ENCODE measurements around the gene NAT14.

Gene NAT14

GRCh38 chr19:55451965-55452748 lies 32.8 kb upstream of the NAT14 start:
- H3K36me3 ChIP-seq (ENCODE audit: control insufficient read depth, insufficient read depth, low read length): peaks cover 5% of the 10 kb centered on the region
- no peak for TF ChIP-seq CTCF (IDR thresholded peaks at IDR 0.05; ENCODE audit: insufficient read depth, low read length, poor library complexity, severe bottlenecking)
- DNase-seq (ENCODE audit: extremely low read depth, insufficient read length): no peak
- no peaks in the 10 kb centered on the region; the same call in 1 of the 2 replicates for H3K27me3 ChIP-seq (replicated peaks; ENCODE audit: control insufficient read depth, insufficient read depth, low read length)
- H3K4me3 ChIP-seq (replicated peaks; ENCODE audit: low read depth, low read length): no peak overlapping the region

- no peak for TF ChIP-seq CTCF (IDR thresholded peaks at IDR 0.05; ENCODE audit: insufficient read depth, low read length, poor library complexity, severe bottlenecking)
- peak; percentile 58 for DNase-seq (ENCODE audit: extremely low read depth, insufficient read length)
- Histone ChIP-seq H3K4me3 (replicated peaks; ENCODE audit: low read depth, low read length) (no peak overlapping the region), H3K36me3 (ENCODE audit: control insufficient read depth, insufficient read depth, low read length) (peaks cover 5% of the 10 kb centered on the region), H3K27me3 (replicated peaks; ENCODE audit: control insufficient read depth, insufficient read depth, low read length) (no peaks in the 10 kb centered on the region; the same call in 1 of the 2 replicates)
Observed at GRCh38 chr19:55452749-55453346, 32.1 kb upstream of the NAT14 start.

GRCh38 chr19:55453511-55454260 lies 31.3 kb upstream of the NAT14 start:
- H3K36me3 ChIP-seq (ENCODE audit: control insufficient read depth, insufficient read depth, low read length): peaks cover 5% of the 10 kb centered on the region
- no peak overlapping the region for H3K4me3 ChIP-seq (replicated peaks; ENCODE audit: low read depth, low read length)
- no peaks in the 10 kb centered on the region; the same call in 1 of the 2 replicates for H3K27me3 ChIP-seq (replicated peaks; ENCODE audit: control insufficient read depth, insufficient read depth, low read length)
- DNase-seq (ENCODE audit: extremely low read depth, insufficient read length): no peak
- TF ChIP-seq CTCF (IDR thresholded peaks at IDR 0.05; ENCODE audit: insufficient read depth, low read length, poor library complexity, severe bottlenecking): no peak

- Histone ChIP-seq H3K4me3 (replicated peaks; ENCODE audit: low read depth, low read length) (no peak overlapping the region), H3K27me3 (replicated peaks; ENCODE audit: control insufficient read depth, insufficient read depth, low read length) (no peaks in the 10 kb centered on the region; the same call in 1 of the 2 replicates), H3K36me3 (ENCODE audit: control insufficient read depth, insufficient read depth, low read length) (peaks cover 5% of the 10 kb centered on the region)
- DNase-seq (ENCODE audit: extremely low read depth, insufficient read length): no peak
- TF ChIP-seq CTCF (IDR thresholded peaks at IDR 0.05; ENCODE audit: insufficient read depth, low read length, poor library complexity, severe bottlenecking): peak; percentile 75
Observed at GRCh38 chr19:55454787-55455243, 30.2 kb upstream of the NAT14 start.

- peaks cover 5% of the 10 kb centered on the region for H3K36me3 ChIP-seq (ENCODE audit: control insufficient read depth, insufficient read depth, low read length)
- H3K4me3 ChIP-seq (replicated peaks; ENCODE audit: low read depth, low read length): no peak overlapping the region
- no peak for TF ChIP-seq CTCF (IDR thresholded peaks at IDR 0.05; ENCODE audit: insufficient read depth, low read length, poor library complexity, severe bottlenecking)
- DNase-seq (ENCODE audit: extremely low read depth, insufficient read length): no peak
- no peaks in the 10 kb centered on the region; the same call in 1 of the 2 replicates for H3K27me3 ChIP-seq (replicated peaks; ENCODE audit: control insufficient read depth, insufficient read depth, low read length)
Observed at GRCh38 chr19:55455576-55456235, 29.3 kb upstream of the NAT14 start.

All from GM06990 (cell line).